Natural killer cell (primary cell): ENCODE results near the gene PRKAB2. TPM values are rescaled to one million over a fixed set of nuclear protein-coding genes. Genes with fewer than 3 reads are reported as not detected.

Experiments used
- ATAC-seq, 3 donors: fragments of 150-1000 bp in 2 of 3; fragments of 200-7000 bp in 1 of 3; cut with Tn5 transposase; 1 replicate in 1 of 3; 2 replicates in 2 of 3; pipeline ENCODE4 v1.10.0; 2021; ENCODE audit warnings: mild to moderate bottlenecking in 2 of 3, moderate library complexity in 2 of 3
- DNase-seq, 2 donors: peaks; one replicate each; pipeline versions ENCODE4 v3.0.0 to v3.0.0-alpha.2; 2013 to 2021; ENCODE audit warnings: mixed read lengths in 1 of 2
- H3K27ac ChIP-seq: one replicate; pipeline ENCODE4 v1.5.1; 2013; ENCODE audit warnings: mild to moderate bottlenecking, low read length
- H3K27me3 ChIP-seq: one replicate; pipeline ENCODE4 v1.6.1; 2013; ENCODE audit warnings: low read length; ENCODE audit not compliant: control insufficient read depth, insufficient read depth
- H3K36me3 ChIP-seq: one replicate; pipeline ENCODE4 v1.6.1; 2013; ENCODE audit warnings: low read length; ENCODE audit not compliant: control insufficient read depth, insufficient read depth
- H3K4me1 ChIP-seq: one replicate; pipeline ENCODE4 v1.6.1; 2013; ENCODE audit warnings: low read length; ENCODE audit not compliant: control insufficient read depth, insufficient read depth
- H3K4me3 ChIP-seq: one replicate; pipeline ENCODE4 v1.5.1; 2013; ENCODE audit warnings: low read length
- H3K9me3 ChIP-seq: one replicate; pipeline ENCODE4 v1.6.1; 2013; ENCODE audit warnings: low read length; ENCODE audit not compliant: control insufficient read depth, insufficient read depth
- H3K27ac Mint-ChIP-seq, 2 donors: one replicate each; pipeline ENCODE4 v1.8.0; 2022; ENCODE audit warnings: mild to moderate bottlenecking in 2 of 2, mixed read lengths in 2 of 2, moderate library complexity in 1 of 2
- H3K27me3 Mint-ChIP-seq, 2 donors: one replicate each; pipeline ENCODE4 v1.8.0; 2022; ENCODE audit warnings: low read depth in 2 of 2, mixed read lengths in 2 of 2
- H3K36me3 Mint-ChIP-seq: one replicate; pipeline ENCODE4 v1.8.0; 2022; ENCODE audit warnings: mixed read lengths
- H3K4me1 Mint-ChIP-seq, 2 donors: one replicate each; pipeline ENCODE4 v1.8.0; 2022; ENCODE audit warnings: mixed read lengths in 2 of 2
- H3K4me3 Mint-ChIP-seq: one replicate; pipeline ENCODE4 v1.8.0; 2022; ENCODE audit warnings: mild to moderate bottlenecking, moderate library complexity, mixed read lengths
- H3K9me3 Mint-ChIP-seq, 2 donors: one replicate each; pipeline ENCODE4 v1.8.0; 2022; ENCODE audit warnings: mixed read lengths in 2 of 2
- WGBS: methylation state at CpG from one replicate; pipeline ENCODE4 v1.1.7; 2013; ENCODE audit warnings: missing lambda C conversion rate; ENCODE audit not compliant: insufficient coverage; 5-methylcytosine and 5-hydroxymethylcytosine counted together
- intact Hi-C: fragments of 100-400 bp; cut with micrococcal nuclease; formaldehyde crosslinking; loops from one replicate; pipeline ENCODE4 v1.14.2; 2022
- total RNA-seq, 4 donors: library from RNA; stranded (reverse); fragments of 120-200 nt in 1 of 4; gene quantifications; one replicate each; pipeline versions ENCODE4 v1.2.3 to v1.2.4, GENCODE V29; 2013 to 2022
- TF ChIP-seq, protein P1 (sequence below): fragments of 200-600 bp; IDR thresholded peaks from one replicate; pipeline ENCODE4 v1.8.0; 2022; ENCODE audit warnings: antibody characterized with exemption

The PRKAB2 gene
- total RNA-seq, 3 donors from 2014 or later (not counting 1 experiment from before 2014, with no cell fraction given): 15.1 to 19.1 (median 16.0) TPM

DNA sequence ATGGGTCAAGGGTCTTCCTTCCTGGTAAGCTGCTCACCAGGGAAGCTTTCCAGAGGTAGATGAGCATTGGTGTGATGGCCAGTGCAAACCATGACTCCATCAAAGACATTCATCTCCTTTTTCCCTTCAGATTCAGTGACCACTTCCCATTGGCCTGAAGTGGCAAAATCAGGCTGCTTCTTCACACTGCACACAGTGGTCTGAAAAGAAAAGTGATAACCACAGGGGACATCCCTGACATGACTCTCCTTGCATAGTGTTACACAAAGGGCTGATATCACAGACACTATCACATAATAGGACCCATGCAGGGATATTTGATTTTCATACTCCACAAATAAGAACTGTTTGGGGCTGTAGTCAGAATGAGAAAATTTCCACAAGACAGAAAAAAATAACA lies 41.0 kb upstream of the PRKAB2 start:
- intact Hi-C loops: no loop called here
- Mint-ChIP-seq H3K27ac (no peak overlapping the region), H3K36me3 (peaks cover 12% of the 10 kb centered on the region), H3K4me3 (no peak overlapping the region), H3K4me1 (peaks cover 10 to 11% of the 10 kb centered on the region in 2 donors), H3K9me3 (no peaks in the 10 kb centered on the region), H3K27me3 (peaks cover 0 to 5% of the 10 kb centered on the region in 2 donors)
- H3K27ac ChIP-seq: no peak overlapping the region
- DNase-seq (no peak), ATAC-seq (peak in 2 of 3 donors; percentile 40 to 84)
- no peaks in the 10 kb centered on the region for H3K36me3 ChIP-seq
- TF ChIP-seq, protein P1, sequence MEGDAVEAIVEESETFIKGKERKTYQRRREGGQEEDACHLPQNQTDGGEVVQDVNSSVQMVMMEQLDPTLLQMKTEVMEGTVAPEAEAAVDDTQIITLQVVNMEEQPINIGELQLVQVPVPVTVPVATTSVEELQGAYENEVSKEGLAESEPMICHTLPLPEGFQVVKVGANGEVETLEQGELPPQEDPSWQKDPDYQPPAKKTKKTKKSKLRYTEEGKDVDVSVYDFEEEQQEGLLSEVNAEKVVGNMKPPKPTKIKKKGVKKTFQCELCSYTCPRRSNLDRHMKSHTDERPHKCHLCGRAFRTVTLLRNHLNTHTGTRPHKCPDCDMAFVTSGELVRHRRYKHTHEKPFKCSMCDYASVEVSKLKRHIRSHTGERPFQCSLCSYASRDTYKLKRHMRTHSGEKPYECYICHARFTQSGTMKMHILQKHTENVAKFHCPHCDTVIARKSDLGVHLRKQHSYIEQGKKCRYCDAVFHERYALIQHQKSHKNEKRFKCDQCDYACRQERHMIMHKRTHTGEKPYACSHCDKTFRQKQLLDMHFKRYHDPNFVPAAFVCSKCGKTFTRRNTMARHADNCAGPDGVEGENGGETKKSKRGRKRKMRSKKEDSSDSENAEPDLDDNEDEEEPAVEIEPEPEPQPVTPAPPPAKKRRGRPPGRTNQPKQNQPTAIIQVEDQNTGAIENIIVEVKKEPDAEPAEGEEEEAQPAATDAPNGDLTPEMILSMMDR: no peak
- no peak overlapping the region for H3K4me3 ChIP-seq
- no peaks in the 10 kb centered on the region for H3K27me3 ChIP-seq
- no peaks in the 10 kb centered on the region for H3K4me1 ChIP-seq
- H3K9me3 ChIP-seq: no peaks in the 10 kb centered on the region

DNA sequence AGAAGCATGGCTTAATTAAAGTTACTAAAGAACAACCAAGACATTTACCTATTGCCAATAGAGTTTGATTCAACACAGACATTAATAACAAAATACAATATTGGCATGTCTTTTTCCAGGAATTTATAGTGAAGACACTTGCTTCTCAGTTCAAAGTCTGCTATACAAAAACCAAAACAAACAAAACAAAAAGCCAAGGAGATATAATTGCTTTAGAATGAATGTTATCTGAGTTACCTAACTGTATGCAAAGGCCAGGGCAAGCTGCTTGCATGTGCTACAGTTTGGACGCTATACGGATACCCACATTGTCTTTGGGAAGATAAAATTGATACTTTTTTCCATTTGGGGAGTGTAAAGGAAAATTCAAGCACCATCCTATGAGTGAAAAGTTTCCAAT lies 39.3 kb upstream of the PRKAB2 start:
- TF ChIP-seq, protein P1: no peak
- peaks cover 10 to 11% of the 10 kb centered on the region in 2 donors for H3K4me1 Mint-ChIP-seq
- Histone ChIP-seq H3K9me3 (no peaks in the 10 kb centered on the region), H3K36me3 (no peaks in the 10 kb centered on the region), H3K27me3 (no peaks in the 10 kb centered on the region), H3K27ac (no peak overlapping the region), H3K4me1 (no peaks in the 10 kb centered on the region), H3K4me3 (no peak overlapping the region)
- H3K9me3 Mint-ChIP-seq: no peaks in the 10 kb centered on the region
- 100% methylated on average over 2 of the region's 2 CpGs for WGBS
- peaks cover 0 to 5% of the 10 kb centered on the region in 2 donors for H3K27me3 Mint-ChIP-seq
- H3K27ac Mint-ChIP-seq: no peak overlapping the region
- intact Hi-C loops: no loop called here
- peaks cover 12% of the 10 kb centered on the region for H3K36me3 Mint-ChIP-seq
- no peak overlapping the region for H3K4me3 Mint-ChIP-seq
- no peak for DNase-seq
- ATAC-seq: no peak

DNA sequence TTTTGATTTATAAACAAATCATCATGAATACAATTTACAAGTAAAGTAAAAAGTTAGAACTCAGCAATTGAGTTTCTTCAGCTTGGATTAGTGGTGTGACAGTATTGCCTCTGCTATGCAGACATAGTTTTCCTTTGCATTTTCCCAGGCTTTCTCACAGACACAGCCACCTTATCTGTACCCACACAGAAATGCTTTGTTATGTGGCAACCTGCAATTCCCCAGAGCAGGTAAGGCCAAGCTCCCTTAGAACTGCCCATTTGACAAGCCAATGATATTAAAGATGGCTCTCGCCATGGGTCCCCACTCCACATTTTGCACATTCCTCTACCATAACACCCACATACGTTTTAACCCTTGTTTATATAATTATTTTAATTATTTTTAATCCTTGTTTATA lies 38.7 kb upstream of the PRKAB2 start:
- Mint-ChIP-seq H3K27ac (no peak overlapping the region), H3K36me3 (peaks cover 10% of the 10 kb centered on the region), H3K27me3 (peaks cover 0 to 5% of the 10 kb centered on the region in 2 donors), H3K4me1 (peaks cover 10 to 11% of the 10 kb centered on the region in 2 donors), H3K9me3 (no peaks in the 10 kb centered on the region), H3K4me3 (no peak overlapping the region)
- Histone ChIP-seq H3K27me3 (no peaks in the 10 kb centered on the region), H3K4me3 (no peak overlapping the region), H3K4me1 (no peaks in the 10 kb centered on the region), H3K36me3 (no peaks in the 10 kb centered on the region), H3K9me3 (no peaks in the 10 kb centered on the region), H3K27ac (no peak overlapping the region)
- 100% methylated on average over 1 of the region's 2 CpGs for WGBS
- DNase-seq: no peak
- intact Hi-C loops: no loop called here
- TF ChIP-seq, protein P1: no peak
- ATAC-seq: no peak
